ENCODE data around the gene ZNF396. TPM values are rescaled to one million over a fixed set of nuclear protein-coding genes. Genes with fewer than 3 reads are reported as not detected.

The ZNF396 gene
- total and polyA plus RNA-seq, 4 donors = 0.60 to 1.2 (median 0.99) TPM

DNA sequence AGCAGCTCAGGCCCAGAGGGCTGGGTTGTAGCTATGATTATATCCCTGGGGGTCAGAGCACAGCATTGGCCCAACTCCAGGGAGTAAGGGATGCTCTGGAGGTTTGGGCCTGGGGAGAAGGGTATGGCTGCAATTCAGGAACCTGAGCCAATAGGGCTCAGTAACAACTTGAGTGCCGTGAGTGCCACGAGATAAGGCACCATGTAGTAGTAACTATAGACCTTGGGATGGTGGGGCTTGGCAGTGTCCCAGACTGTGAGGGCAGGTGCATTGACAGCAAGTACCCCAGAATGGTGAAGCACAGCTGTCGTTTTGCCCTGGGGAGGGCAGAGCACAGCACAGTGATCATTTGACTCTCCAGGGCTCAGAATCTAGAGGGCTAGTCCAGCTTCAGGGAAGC lies 45.1 kb upstream of the ZNF396 start:
- no peak for DNase-seq (ENCODE audit: low spot score)
- Histone ChIP-seq H3K9me3 (ENCODE audit: control insufficient read depth in 4 of 4, low read length in 3 of 4) (peaks cover 0 to 2% (median 1%) of the 10 kb centered on the region in 4 donors), H3K36me3 (ENCODE audit: control insufficient read depth in 4 of 4, insufficient read depth in 3 of 4, low read depth in 1 of 4, low read length in 3 of 4) (no peaks in the 10 kb centered on the region), H3K9ac (ENCODE audit: low read depth in 1 of 2, low read length in 2 of 2) (no peak overlapping the region), H3K4me1 (ENCODE audit: control insufficient read depth in 4 of 4, insufficient read depth in 4 of 4, low read length in 3 of 4) (no peaks in the 10 kb centered on the region), H3K27ac (ENCODE audit: low read depth in 1 of 2, low read length in 2 of 2) (no peak overlapping the region), H3K4me3 (ENCODE audit: low read depth in 1 of 3, low read length in 3 of 3) (no peak overlapping the region), H3K27me3 (ENCODE audit: control insufficient read depth in 4 of 4, insufficient read depth in 4 of 4, low read length in 3 of 4) (no peaks in the 10 kb centered on the region)
- TF ChIP-seq SP1 (IDR thresholded peaks at IDR 0.05) = no peak
- no peak for TF ChIP-seq EGR1 (IDR thresholded peaks at IDR 0.05; ENCODE audit: low read depth in 2 of 2)
- TF ChIP-seq FOXA2 (IDR thresholded peaks at IDR 0.05) = no peak
- TF ChIP-seq HNF4G (IDR thresholded peaks at IDR 0.05) = no peak
- TF ChIP-seq FOXA1 (IDR thresholded peaks at IDR 0.05) = no peak
- no peak for TF ChIP-seq TAF1 (conservative IDR thresholded peaks at IDR 0.05)
- no peak for TF ChIP-seq GABPA (IDR thresholded peaks at IDR 0.05 in 1 of 2, conservative IDR thresholded peaks at IDR 0.05 in 1 of 2)
- no peak for TF ChIP-seq HNF4A (conservative IDR thresholded peaks at IDR 0.05)
- TF ChIP-seq, protein P1, sequence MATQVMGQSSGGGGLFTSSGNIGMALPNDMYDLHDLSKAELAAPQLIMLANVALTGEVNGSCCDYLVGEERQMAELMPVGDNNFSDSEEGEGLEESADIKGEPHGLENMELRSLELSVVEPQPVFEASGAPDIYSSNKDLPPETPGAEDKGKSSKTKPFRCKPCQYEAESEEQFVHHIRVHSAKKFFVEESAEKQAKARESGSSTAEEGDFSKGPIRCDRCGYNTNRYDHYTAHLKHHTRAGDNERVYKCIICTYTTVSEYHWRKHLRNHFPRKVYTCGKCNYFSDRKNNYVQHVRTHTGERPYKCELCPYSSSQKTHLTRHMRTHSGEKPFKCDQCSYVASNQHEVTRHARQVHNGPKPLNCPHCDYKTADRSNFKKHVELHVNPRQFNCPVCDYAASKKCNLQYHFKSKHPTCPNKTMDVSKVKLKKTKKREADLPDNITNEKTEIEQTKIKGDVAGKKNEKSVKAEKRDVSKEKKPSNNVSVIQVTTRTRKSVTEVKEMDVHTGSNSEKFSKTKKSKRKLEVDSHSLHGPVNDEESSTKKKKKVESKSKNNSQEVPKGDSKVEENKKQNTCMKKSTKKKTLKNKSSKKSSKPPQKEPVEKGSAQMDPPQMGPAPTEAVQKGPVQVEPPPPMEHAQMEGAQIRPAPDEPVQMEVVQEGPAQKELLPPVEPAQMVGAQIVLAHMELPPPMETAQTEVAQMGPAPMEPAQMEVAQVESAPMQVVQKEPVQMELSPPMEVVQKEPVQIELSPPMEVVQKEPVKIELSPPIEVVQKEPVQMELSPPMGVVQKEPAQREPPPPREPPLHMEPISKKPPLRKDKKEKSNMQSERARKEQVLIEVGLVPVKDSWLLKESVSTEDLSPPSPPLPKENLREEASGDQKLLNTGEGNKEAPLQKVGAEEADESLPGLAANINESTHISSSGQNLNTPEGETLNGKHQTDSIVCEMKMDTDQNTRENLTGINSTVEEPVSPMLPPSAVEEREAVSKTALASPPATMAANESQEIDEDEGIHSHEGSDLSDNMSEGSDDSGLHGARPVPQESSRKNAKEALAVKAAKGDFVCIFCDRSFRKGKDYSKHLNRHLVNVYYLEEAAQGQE (IDR thresholded peaks at IDR 0.05) = no peak
- TF ChIP-seq, protein P2, sequence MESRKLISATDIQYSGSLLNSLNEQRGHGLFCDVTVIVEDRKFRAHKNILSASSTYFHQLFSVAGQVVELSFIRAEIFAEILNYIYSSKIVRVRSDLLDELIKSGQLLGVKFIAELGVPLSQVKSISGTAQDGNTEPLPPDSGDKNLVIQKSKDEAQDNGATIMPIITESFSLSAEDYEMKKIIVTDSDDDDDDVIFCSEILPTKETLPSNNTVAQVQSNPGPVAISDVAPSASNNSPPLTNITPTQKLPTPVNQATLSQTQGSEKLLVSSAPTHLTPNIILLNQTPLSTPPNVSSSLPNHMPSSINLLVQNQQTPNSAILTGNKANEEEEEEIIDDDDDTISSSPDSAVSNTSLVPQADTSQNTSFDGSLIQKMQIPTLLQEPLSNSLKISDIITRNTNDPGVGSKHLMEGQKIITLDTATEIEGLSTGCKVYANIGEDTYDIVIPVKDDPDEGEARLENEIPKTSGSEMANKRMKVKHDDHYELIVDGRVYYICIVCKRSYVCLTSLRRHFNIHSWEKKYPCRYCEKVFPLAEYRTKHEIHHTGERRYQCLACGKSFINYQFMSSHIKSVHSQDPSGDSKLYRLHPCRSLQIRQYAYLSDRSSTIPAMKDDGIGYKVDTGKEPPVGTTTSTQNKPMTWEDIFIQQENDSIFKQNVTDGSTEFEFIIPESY (IDR thresholded peaks at IDR 0.05) = no peak
- TF ChIP-seq, protein P3, sequence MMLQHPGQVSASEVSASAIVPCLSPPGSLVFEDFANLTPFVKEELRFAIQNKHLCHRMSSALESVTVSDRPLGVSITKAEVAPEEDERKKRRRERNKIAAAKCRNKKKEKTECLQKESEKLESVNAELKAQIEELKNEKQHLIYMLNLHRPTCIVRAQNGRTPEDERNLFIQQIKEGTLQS (IDR thresholded peaks at IDR 0.05) = no peak
- no peak for TF ChIP-seq RAD21 (IDR thresholded peaks at IDR 0.05)
- TF ChIP-seq, protein P4, sequence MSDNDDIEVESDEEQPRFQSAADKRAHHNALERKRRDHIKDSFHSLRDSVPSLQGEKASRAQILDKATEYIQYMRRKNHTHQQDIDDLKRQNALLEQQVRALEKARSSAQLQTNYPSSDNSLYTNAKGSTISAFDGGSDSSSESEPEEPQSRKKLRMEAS (IDR thresholded peaks at IDR 0.05) = no peak
- no peak for TF ChIP-seq RXRA (IDR thresholded peaks at IDR 0.05)
- TF ChIP-seq JUND (IDR thresholded peaks at IDR 0.05) = no peak
- TF ChIP-seq YY1 (IDR thresholded peaks at IDR 0.05) = no peak
- TF ChIP-seq, protein P5, sequence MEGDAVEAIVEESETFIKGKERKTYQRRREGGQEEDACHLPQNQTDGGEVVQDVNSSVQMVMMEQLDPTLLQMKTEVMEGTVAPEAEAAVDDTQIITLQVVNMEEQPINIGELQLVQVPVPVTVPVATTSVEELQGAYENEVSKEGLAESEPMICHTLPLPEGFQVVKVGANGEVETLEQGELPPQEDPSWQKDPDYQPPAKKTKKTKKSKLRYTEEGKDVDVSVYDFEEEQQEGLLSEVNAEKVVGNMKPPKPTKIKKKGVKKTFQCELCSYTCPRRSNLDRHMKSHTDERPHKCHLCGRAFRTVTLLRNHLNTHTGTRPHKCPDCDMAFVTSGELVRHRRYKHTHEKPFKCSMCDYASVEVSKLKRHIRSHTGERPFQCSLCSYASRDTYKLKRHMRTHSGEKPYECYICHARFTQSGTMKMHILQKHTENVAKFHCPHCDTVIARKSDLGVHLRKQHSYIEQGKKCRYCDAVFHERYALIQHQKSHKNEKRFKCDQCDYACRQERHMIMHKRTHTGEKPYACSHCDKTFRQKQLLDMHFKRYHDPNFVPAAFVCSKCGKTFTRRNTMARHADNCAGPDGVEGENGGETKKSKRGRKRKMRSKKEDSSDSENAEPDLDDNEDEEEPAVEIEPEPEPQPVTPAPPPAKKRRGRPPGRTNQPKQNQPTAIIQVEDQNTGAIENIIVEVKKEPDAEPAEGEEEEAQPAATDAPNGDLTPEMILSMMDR (IDR thresholded peaks at IDR 0.05; ENCODE audit: low read depth, low read length, missing input control) = no peak
- no peak for TF ChIP-seq NR2F2 (IDR thresholded peaks at IDR 0.05)
- WGBS = 80% methylated on average over 3 of the region's 3 CpGs
